Measurements from ENCODE around the gene ANKRD9.

Gene ANKRD9

DNA sequence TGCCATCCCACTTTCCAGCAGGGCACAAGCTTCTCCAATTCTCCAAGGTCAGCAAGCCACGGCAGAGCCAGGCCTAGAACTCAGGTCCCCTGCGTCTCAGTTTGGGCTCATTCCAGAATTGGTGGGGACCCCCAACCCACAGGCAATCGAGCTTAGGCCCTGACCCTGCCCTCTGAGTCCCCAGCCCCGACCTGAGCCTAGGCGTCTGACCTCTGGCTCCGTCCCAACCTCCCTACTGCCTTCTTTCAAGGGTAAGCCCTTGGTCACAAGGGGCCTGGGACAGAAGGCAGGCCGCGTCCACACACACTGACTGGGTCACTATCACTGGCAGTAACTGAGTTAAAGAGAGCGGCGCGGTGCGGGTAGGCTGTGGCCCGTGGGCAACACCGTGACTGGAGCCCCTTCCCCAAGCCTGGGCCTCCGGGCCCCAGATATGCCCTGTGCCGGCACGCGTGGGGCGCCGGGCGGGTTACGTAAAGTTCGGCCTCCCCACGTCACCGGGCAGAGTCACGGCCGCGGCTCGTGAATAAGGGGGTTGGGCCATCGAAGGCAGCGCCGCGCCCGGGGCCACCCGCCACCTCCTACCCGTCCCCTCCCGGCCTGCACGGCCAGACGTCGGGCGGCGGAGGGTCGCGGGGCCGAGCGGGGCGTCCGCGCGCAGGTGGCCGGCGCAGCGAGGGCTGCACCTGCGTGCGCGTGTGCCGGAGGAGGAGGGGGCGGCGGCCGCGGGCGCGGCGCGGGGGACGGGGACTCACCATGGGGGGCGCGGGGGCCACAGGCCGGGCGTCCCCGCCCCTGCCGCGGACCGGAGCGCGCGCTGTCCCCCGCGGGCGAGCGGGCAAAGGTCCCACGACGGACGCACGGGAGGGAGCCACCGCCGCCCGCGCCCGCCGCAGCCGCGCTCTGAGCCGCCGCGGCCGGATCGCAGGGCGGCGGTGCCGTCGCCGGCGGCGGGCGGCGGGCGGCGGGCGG is 516 bp downstream of the ANKRD9 start:
- Histone ChIP-seq H3K27ac (ENCODE audit: low read depth, low read length) (no peak overlapping the region), H3K4me3 (ENCODE audit: low read depth, low read length) (peak overlapping the region; percentile 83), H2BK120ac (ENCODE audit: insufficient read depth, low read length, poor library complexity) (no peak overlapping the region), H3K27me3 (ENCODE audit: insufficient read depth, low read length) (no peaks in the 10 kb centered on the region), H3K79me1 (ENCODE audit: low read length) (peaks cover 10% of the 10 kb centered on the region), H3K4me2 (ENCODE audit: low read length) (peak overlapping the region; percentile 85), H3K36me3 (ENCODE audit: control insufficient read depth in 1 of 2, insufficient read depth in 2 of 2, low read length in 2 of 2) (peaks cover 19 to 21% of the 10 kb centered on the region in 2 experiments), H3K9ac (ENCODE audit: low read length) (peak overlapping the region; percentile 77), H2BK5ac (ENCODE audit: low read depth, low read length, poor library complexity) (no peak overlapping the region), H3K4ac (ENCODE audit: low read depth, low read length) (peak overlapping the region; percentile 27), H4K12ac (ENCODE audit: low read depth, low read length) (peak overlapping the region; percentile 49), H3K18ac (ENCODE audit: low read length) (peak overlapping the region; percentile 63), H3K23ac (ENCODE audit: low read length) (no peak overlapping the region), H4K8ac (ENCODE audit: low read depth, low read length) (peak overlapping the region; percentile 56), H3K79me2 (ENCODE audit: control insufficient read depth, insufficient read depth, low read length, poor library complexity) (peaks cover 6% of the 10 kb centered on the region), H2BK12ac (ENCODE audit: low read length) (no peak overlapping the region), H2AK5ac (ENCODE audit: low read length) (peak overlapping the region; percentile 2), H2AFZ (ENCODE audit: insufficient read depth, low read length, poor library complexity) (peak overlapping the region; percentile 20), H3K9me3 (ENCODE audit: insufficient read depth, low read depth, low read length) (no peaks in the 10 kb centered on the region), H3K14ac (ENCODE audit: low read length) (peak overlapping the region; percentile 50), H4K91ac (ENCODE audit: low read depth, low read length) (peak overlapping the region; percentile 30), H3K4me1 (ENCODE audit: control insufficient read depth in 1 of 2, insufficient read depth in 2 of 2, low read length in 2 of 2) (peaks cover 15 to 22% of the 10 kb centered on the region in 2 experiments)
- DNase-seq: peak; percentile 42 to 67
- WGBS (ENCODE audit: extremely low coverage, insufficient coverage, insufficient read length): no CpG with 5 or more reads among the region's 110 CpGs

DNA sequence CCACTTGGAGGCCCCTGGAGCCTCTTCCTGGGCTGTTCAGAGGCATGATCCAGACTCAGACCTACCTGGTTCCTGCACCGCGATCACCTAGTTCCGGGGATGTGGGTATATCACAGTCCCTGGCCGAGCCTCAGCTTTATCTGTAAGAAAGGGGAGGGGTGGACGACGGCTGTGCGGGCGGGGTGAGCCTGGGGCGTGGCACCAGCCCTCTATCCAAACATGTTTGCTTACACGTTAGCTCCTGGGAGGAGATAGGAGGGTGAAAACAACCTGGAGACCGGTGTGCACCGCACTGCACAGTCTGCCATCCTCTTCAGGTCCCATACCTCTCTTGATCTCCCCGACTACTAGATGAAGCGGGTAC is 1.2 kb downstream of the ANKRD9 start:
- no peak overlapping the region for H3K4me3 ChIP-seq (ENCODE audit: low read depth, low read length)
- H2AK5ac ChIP-seq (ENCODE audit: low read length): peak overlapping the region; percentile 2
- H3K4ac ChIP-seq (ENCODE audit: low read depth, low read length): no peak overlapping the region
- no peak overlapping the region for H2AFZ ChIP-seq (ENCODE audit: insufficient read depth, low read length, poor library complexity)
- H3K79me1 ChIP-seq (ENCODE audit: low read length): peaks cover 10% of the 10 kb centered on the region
- H3K9me3 ChIP-seq (ENCODE audit: insufficient read depth, low read depth, low read length): no peaks in the 10 kb centered on the region
- no peak overlapping the region for H3K27ac ChIP-seq (ENCODE audit: low read depth, low read length)
- H3K23ac ChIP-seq (ENCODE audit: low read length): no peak overlapping the region
- H4K91ac ChIP-seq (ENCODE audit: low read depth, low read length): no peak overlapping the region
- peaks cover 6% of the 10 kb centered on the region for H3K79me2 ChIP-seq (ENCODE audit: control insufficient read depth, insufficient read depth, low read length, poor library complexity)
- no peaks in the 10 kb centered on the region for H3K27me3 ChIP-seq (ENCODE audit: insufficient read depth, low read length)
- H3K4me1 ChIP-seq (ENCODE audit: control insufficient read depth in 1 of 2, insufficient read depth in 2 of 2, low read length in 2 of 2): peaks cover 15 to 22% of the 10 kb centered on the region in 2 experiments
- no CpG with 5 or more reads among the region's 14 CpGs for WGBS (ENCODE audit: extremely low coverage, insufficient coverage, insufficient read length)
- no peak overlapping the region for H2BK120ac ChIP-seq (ENCODE audit: insufficient read depth, low read length, poor library complexity)
- no peak overlapping the region for H2BK5ac ChIP-seq (ENCODE audit: low read depth, low read length, poor library complexity)
- H3K9ac ChIP-seq (ENCODE audit: low read length): no peak overlapping the region
- DNase-seq: peak; percentile 84 to 90
- peak overlapping the region; percentile 85 for H3K4me2 ChIP-seq (ENCODE audit: low read length)
- no peak overlapping the region for H4K8ac ChIP-seq (ENCODE audit: low read depth, low read length)
- peak overlapping the region; percentile 63 for H3K18ac ChIP-seq (ENCODE audit: low read length)
- no peak overlapping the region for H3K14ac ChIP-seq (ENCODE audit: low read length)
- H2BK12ac ChIP-seq (ENCODE audit: low read length): no peak overlapping the region
- peaks cover 19 to 21% of the 10 kb centered on the region in 2 experiments for H3K36me3 ChIP-seq (ENCODE audit: control insufficient read depth in 1 of 2, insufficient read depth in 2 of 2, low read length in 2 of 2)
- no peak overlapping the region for H4K12ac ChIP-seq (ENCODE audit: low read depth, low read length)

DNA sequence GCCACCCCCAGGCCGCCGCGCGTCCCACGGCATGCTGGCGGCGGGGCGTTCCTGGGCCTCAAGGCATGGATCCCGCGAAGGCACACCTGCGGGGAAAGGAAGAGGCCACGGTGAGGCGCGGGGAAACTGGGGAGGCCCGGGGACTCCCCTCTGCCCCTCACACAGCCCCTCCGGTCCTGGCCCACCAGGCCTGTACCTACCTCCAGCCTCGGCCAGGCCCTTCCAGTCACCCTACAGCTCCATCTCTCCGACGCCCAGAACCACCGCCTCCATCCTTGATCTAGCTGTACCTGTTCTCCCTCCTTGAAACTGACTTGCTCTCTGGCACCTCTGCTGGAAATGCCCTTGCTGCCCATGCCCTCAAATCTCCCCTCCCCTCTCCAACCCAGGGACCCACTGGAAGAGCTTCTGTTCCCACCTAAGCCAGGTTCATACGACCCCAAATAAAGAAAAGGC is 1.7 kb downstream of the ANKRD9 start:
- H4K91ac ChIP-seq (ENCODE audit: low read depth, low read length): no peak overlapping the region
- no peak overlapping the region for H4K12ac ChIP-seq (ENCODE audit: low read depth, low read length)
- H2BK120ac ChIP-seq (ENCODE audit: insufficient read depth, low read length, poor library complexity): no peak overlapping the region
- H3K4me1 ChIP-seq (ENCODE audit: control insufficient read depth in 1 of 2, insufficient read depth in 2 of 2, low read length in 2 of 2): peaks cover 15 to 22% of the 10 kb centered on the region in 2 experiments
- no peak overlapping the region for H3K4me3 ChIP-seq (ENCODE audit: low read depth, low read length)
- peaks cover 10% of the 10 kb centered on the region for H3K79me1 ChIP-seq (ENCODE audit: low read length)
- H3K4ac ChIP-seq (ENCODE audit: low read depth, low read length): no peak overlapping the region
- H3K27me3 ChIP-seq (ENCODE audit: insufficient read depth, low read length): no peaks in the 10 kb centered on the region
- DNase-seq: peak in 1 of 2 donors; percentile 21
- no peak overlapping the region for H3K14ac ChIP-seq (ENCODE audit: low read length)
- no peak overlapping the region for H3K4me2 ChIP-seq (ENCODE audit: low read length)
- H3K79me2 ChIP-seq (ENCODE audit: control insufficient read depth, insufficient read depth, low read length, poor library complexity): peaks cover 6% of the 10 kb centered on the region
- H2BK12ac ChIP-seq (ENCODE audit: low read length): no peak overlapping the region
- no peaks in the 10 kb centered on the region for H3K9me3 ChIP-seq (ENCODE audit: insufficient read depth, low read depth, low read length)
- peaks cover 19 to 21% of the 10 kb centered on the region in 2 experiments for H3K36me3 ChIP-seq (ENCODE audit: control insufficient read depth in 1 of 2, insufficient read depth in 2 of 2, low read length in 2 of 2)
- H3K9ac ChIP-seq (ENCODE audit: low read length): no peak overlapping the region
- no peak overlapping the region for H4K8ac ChIP-seq (ENCODE audit: low read depth, low read length)
- H2AK5ac ChIP-seq (ENCODE audit: low read length): no peak overlapping the region
- H2BK5ac ChIP-seq (ENCODE audit: low read depth, low read length, poor library complexity): no peak overlapping the region
- H3K27ac ChIP-seq (ENCODE audit: low read depth, low read length): no peak overlapping the region
- H3K18ac ChIP-seq (ENCODE audit: low read length): no peak overlapping the region
- no peak overlapping the region for H3K23ac ChIP-seq (ENCODE audit: low read length)
- no CpG with 5 or more reads among the region's 21 CpGs for WGBS (ENCODE audit: extremely low coverage, insufficient coverage, insufficient read length)
- no peak overlapping the region for H2AFZ ChIP-seq (ENCODE audit: insufficient read depth, low read length, poor library complexity)

DNA sequence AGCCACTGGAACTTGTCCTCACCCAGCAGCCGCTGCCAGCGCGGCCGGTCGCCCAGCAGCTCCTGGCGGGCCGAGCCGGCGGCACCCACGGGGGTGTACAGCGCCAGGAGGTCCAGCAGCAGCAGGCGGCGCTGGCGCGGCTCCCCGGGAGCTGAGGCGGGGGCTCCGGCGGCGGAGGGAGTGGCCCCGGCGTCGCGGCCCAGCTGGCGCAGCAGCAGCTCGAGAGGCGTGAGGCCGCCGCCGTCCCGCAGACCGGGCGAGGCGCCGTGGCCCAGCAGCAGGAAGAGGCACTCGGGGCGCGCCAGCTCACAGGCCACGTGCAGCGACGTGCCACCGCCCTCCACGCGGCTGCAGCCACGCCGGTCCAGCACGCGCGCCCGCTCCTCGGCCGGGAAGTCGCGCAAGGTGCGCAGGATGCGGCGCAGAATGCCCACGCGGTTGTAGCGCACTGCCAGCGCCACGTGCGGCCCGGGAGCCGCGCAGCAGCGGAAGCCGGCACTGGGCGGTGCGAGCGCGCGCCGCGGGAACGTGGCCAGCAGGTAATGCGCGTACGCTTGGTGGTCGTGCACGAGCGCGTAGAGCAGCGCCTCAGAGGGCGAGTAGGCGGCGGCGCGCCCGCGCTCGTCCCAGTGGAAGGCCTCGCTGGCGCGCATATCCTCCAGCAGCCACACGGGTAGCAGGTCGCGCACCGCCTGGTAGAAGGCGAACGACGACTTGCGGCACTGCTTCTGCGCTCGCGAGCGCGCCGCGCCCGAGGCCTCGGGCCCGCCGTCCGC is 2.3 kb downstream of the ANKRD9 start:
- H3K27me3 ChIP-seq (ENCODE audit: insufficient read depth, low read length): no peaks in the 10 kb centered on the region
- peaks cover 6% of the 10 kb centered on the region for H3K79me2 ChIP-seq (ENCODE audit: control insufficient read depth, insufficient read depth, low read length, poor library complexity)
- no peak overlapping the region for H2AK5ac ChIP-seq (ENCODE audit: low read length)
- peaks cover 10% of the 10 kb centered on the region for H3K79me1 ChIP-seq (ENCODE audit: low read length)
- H3K4me1 ChIP-seq (ENCODE audit: control insufficient read depth in 1 of 2, insufficient read depth in 2 of 2, low read length in 2 of 2): peaks cover 15 to 22% of the 10 kb centered on the region in 2 experiments
- no peak overlapping the region for H3K9ac ChIP-seq (ENCODE audit: low read length)
- H2BK5ac ChIP-seq (ENCODE audit: low read depth, low read length, poor library complexity): no peak overlapping the region
- DNase-seq: no peak
- no peak overlapping the region for H3K4me3 ChIP-seq (ENCODE audit: low read depth, low read length)
- no peak overlapping the region for H2BK120ac ChIP-seq (ENCODE audit: insufficient read depth, low read length, poor library complexity)
- H3K36me3 ChIP-seq (ENCODE audit: control insufficient read depth in 1 of 2, insufficient read depth in 2 of 2, low read length in 2 of 2): peaks cover 19 to 21% of the 10 kb centered on the region in 2 experiments
- H3K23ac ChIP-seq (ENCODE audit: low read length): no peak overlapping the region
- H3K27ac ChIP-seq (ENCODE audit: low read depth, low read length): no peak overlapping the region
- H2BK12ac ChIP-seq (ENCODE audit: low read length): no peak overlapping the region
- no peak overlapping the region for H4K8ac ChIP-seq (ENCODE audit: low read depth, low read length)
- no CpG with 5 or more reads among the region's 115 CpGs for WGBS (ENCODE audit: extremely low coverage, insufficient coverage, insufficient read length)
- no peak overlapping the region for H3K4ac ChIP-seq (ENCODE audit: low read depth, low read length)
- no peak overlapping the region for H4K91ac ChIP-seq (ENCODE audit: low read depth, low read length)
- H2AFZ ChIP-seq (ENCODE audit: insufficient read depth, low read length, poor library complexity): no peak overlapping the region
- no peak overlapping the region for H3K4me2 ChIP-seq (ENCODE audit: low read length)
- no peaks in the 10 kb centered on the region for H3K9me3 ChIP-seq (ENCODE audit: insufficient read depth, low read depth, low read length)
- no peak overlapping the region for H3K18ac ChIP-seq (ENCODE audit: low read length)
- no peak overlapping the region for H4K12ac ChIP-seq (ENCODE audit: low read depth, low read length)
- no peak overlapping the region for H3K14ac ChIP-seq (ENCODE audit: low read length)

Data from trophoblast cell (in vitro differentiated cells and primary cell).